ENCODE results near the gene ELF5. TPM values are rescaled to one million over a fixed set of nuclear protein-coding genes. Genes with fewer than 3 reads are reported as not detected.

ELF5 gene
- total and polyA plus RNA-seq, 2 of the 13 experiments (the other 11 are each of a cell fraction or from before 2014, with no cell fraction given): 0.51 to 2.6 TPM

DNA sequence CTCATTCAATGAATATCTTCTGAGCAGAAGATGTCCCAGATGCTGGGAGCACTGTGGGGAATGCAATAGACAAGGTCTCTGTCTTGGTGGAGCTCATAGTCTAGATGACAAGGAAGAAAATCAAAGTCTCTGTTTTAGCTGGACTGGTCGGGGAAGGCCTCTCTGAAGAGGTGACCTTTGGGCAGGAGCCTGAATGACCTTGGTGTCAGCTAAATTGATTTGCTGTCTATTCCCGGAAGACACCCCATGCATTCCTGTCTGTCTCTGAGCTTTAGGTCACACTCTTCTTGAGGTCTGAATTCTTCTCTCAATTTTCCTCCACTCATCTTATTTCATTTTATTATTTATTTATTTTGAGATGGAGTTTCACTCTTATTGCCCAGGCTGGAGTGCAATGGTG, 14.5 kb upstream of the ELF5 start (continued):
- TF ChIP-seq, protein P1, sequence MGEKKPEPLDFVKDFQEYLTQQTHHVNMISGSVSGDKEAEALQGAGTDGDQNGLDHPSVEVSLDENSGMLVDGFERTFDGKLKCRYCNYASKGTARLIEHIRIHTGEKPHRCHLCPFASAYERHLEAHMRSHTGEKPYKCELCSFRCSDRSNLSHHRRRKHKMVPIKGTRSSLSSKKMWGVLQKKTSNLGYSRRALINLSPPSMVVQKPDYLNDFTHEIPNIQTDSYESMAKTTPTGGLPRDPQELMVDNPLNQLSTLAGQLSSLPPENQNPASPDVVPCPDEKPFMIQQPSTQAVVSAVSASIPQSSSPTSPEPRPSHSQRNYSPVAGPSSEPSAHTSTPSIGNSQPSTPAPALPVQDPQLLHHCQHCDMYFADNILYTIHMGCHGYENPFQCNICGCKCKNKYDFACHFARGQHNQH (CRISPR knock-in tag; IDR thresholded peaks at IDR 0.05): peak; percentile 21; the same call in 1 of the 2 replicates
- TF ChIP-seq ESRRA (CRISPR knock-in tag; IDR thresholded peaks at IDR 0.05; ENCODE audit: low read depth) (peak; percentile 71; the same call in 1 of the 2 replicates), ZNF737 (CRISPR knock-in tag; IDR thresholded peaks at IDR 0.05; ENCODE audit: borderline replicate concordance) (no peak), TEAD3 (CRISPR knock-in tag; optimal IDR thresholded peaks at IDR 0.05; ENCODE audit: borderline replicate concordance) (peak; percentile 48), NR2F6 (IDR thresholded peaks at IDR 0.05) (peak; percentile 74), NR2F6 (CRISPR knock-in tag; IDR thresholded peaks at IDR 0.05) (peak; percentile 68), HNRNPL (IDR thresholded peaks at IDR 0.05; ENCODE audit: low read depth, low read length) (no peak), FOXA3 (CRISPR knock-in tag; IDR thresholded peaks at IDR 0.05) (0 out of 2 replicates have a peak, but pooled peaks have one; percentile 30), HDAC2 (CRISPR knock-in tag; IDR thresholded peaks at IDR 0.05) (peak; percentile 30; the same call in 1 of the 2 replicates), ISL2 (CRISPR knock-in tag; IDR thresholded peaks at IDR 0.05) (0 out of 2 replicates have a peak, but pooled peaks have one; percentile 29), ZMYM4 (CRISPR knock-in tag; IDR thresholded peaks at IDR 0.05) (peak; percentile 18; the same call in 1 of the 2 replicates), RARG (CRISPR knock-in tag; IDR thresholded peaks at IDR 0.05; ENCODE audit: low read depth) (no peak), ELF3 (CRISPR knock-in tag; IDR thresholded peaks at IDR 0.05) (peak; percentile 74; the same call in 1 of the 2 replicates), PPARG (CRISPR knock-in tag; conservative IDR thresholded peaks at IDR 0.05) (0 out of 2 replicates have a peak, but pooled peaks have one; percentile 12), FOSL2 (CRISPR knock-in tag; IDR thresholded peaks at IDR 0.05) (peak; percentile 6; the same call in 1 of the 2 replicates)
- TF ChIP-seq, protein P2, sequence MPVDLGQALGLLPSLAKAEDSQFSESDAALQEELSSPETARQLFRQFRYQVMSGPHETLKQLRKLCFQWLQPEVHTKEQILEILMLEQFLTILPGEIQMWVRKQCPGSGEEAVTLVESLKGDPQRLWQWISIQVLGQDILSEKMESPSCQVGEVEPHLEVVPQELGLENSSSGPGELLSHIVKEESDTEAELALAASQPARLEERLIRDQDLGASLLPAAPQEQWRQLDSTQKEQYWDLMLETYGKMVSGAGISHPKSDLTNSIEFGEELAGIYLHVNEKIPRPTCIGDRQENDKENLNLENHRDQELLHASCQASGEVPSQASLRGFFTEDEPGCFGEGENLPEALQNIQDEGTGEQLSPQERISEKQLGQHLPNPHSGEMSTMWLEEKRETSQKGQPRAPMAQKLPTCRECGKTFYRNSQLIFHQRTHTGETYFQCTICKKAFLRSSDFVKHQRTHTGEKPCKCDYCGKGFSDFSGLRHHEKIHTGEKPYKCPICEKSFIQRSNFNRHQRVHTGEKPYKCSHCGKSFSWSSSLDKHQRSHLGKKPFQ (CRISPR knock-in tag; IDR thresholded peaks at IDR 0.05; ENCODE audit: insufficient replicate concordance): no peak
- TF ChIP-seq, protein P3, sequence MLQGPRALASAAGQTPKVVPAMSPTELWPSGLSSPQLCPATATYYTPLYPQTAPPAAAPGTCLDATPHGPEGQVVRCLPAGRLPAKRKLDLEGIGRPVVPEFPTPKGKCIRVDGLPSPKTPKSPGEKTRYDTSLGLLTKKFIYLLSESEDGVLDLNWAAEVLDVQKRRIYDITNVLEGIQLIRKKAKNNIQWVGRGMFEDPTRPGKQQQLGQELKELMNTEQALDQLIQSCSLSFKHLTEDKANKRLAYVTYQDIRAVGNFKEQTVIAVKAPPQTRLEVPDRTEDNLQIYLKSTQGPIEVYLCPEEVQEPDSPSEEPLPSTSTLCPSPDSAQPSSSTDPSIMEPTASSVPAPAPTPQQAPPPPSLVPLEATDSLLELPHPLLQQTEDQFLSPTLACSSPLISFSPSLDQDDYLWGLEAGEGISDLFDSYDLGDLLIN (CRISPR knock-in tag; IDR thresholded peaks at IDR 0.05; ENCODE audit: borderline replicate concordance): no peak
- TF ChIP-seq, protein P4, sequence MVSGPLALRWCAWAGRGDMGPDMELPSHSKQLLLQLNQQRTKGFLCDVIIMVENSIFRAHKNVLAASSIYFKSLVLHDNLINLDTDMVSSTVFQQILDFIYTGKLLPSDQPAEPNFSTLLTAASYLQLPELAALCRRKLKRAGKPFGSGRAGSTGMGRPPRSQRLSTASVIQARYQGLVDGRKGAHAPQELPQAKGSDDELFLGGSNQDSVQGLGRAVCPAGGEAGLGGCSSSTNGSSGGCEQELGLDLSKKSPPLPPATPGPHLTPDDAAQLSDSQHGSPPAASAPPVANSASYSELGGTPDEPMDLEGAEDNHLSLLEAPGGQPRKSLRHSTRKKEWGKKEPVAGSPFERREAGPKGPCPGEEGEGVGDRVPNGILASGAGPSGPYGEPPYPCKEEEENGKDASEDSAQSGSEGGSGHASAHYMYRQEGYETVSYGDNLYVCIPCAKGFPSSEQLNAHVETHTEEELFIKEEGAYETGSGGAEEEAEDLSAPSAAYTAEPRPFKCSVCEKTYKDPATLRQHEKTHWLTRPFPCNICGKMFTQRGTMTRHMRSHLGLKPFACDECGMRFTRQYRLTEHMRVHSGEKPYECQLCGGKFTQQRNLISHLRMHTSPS (CRISPR knock-in tag; IDR thresholded peaks at IDR 0.05; ENCODE audit: low read depth): no peak
- TF ChIP-seq, protein P5, sequence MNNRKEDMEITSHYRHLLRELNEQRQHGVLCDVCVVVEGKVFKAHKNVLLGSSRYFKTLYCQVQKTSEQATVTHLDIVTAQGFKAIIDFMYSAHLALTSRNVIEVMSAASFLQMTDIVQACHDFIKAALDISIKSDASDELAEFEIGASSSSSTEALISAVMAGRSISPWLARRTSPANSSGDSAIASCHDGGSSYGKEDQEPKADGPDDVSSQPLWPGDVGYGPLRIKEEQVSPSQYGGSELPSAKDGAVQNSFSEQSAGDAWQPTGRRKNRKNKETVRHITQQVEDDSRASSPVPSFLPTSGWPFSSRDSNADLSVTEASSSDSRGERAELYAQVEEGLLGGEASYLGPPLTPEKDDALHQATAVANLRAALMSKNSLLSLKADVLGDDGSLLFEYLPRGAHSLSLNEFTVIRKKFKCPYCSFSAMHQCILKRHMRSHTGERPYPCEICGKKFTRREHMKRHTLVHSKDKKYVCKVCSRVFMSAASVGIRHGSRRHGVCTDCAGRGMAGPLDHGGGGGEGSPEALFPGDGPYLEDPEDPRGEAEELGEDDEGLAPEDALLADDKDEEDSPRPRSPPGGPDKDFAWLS (CRISPR knock-in tag; IDR thresholded peaks at IDR 0.05; ENCODE audit: borderline replicate concordance): no peak

All from HepG2 (cell line).